COLO668 (cell line): Measurements from ENCODE around the gene SULF2.
"Not testable (repeated sequence)": the region's sequence is repeated elsewhere in the genome, so short reads cannot be mapped to it uniquely, and the experiment has no call there.

ENCODE experiments used
- DNase-seq: peaks from one replicate; lab custom pipeline; 2025; ENCODE audit not compliant: unreplicated experiment; lab: John Stamatoyannopoulos, UW

The SULF2 gene

GRCh38 chr20:47785311-47785853 is at the start of gene SULF2:
Gene SULF2 (minus strand): TSS chr20:47785481. CDS start chr20:47757363, 28,118 bp downstream.
- DNase-seq, result peak; percentile 9

GRCh38 chr20:47831675-47832074 is 46.4 kb upstream of the SULF2 start:
- DNase-seq, result not testable (repeated sequence)

- not testable (repeated sequence) for DNase-seq
Observed at GRCh38 chr20:47826716-47827115, 41.4 kb upstream of the SULF2 start.

GRCh38 chr20:47826006-47826405 is 40.7 kb upstream of the SULF2 start:
- DNase-seq, result not testable (repeated sequence)

- DNase-seq, result peak; percentile 31
Observed at GRCh38 chr20:47825011-47825762, 39.9 kb upstream of the SULF2 start.

- not testable (repeated sequence) for DNase-seq
Observed at GRCh38 chr20:47823941-47824340, 38.7 kb upstream of the SULF2 start.

GRCh38 chr20:47821481-47822100 is 36.3 kb upstream of the SULF2 start:
- DNase-seq, result no peak

GRCh38 chr20:47818996-47819609 is 33.8 kb upstream of the SULF2 start:
- no peak for DNase-seq

- DNase-seq, result no peak
Observed at GRCh38 chr20:47818466-47818865, 33.2 kb upstream of the SULF2 start.

GRCh38 chr20:47818016-47818415 is 32.7 kb upstream of the SULF2 start:
- no peak for DNase-seq

- DNase-seq, result no peak
Observed at GRCh38 chr20:47817573-47817972, 32.3 kb upstream of the SULF2 start.

- DNase-seq, result no peak
Observed at GRCh38 chr20:47816487-47817451, 31.5 kb upstream of the SULF2 start.

GRCh38 chr20:47815866-47816265 is 30.6 kb upstream of the SULF2 start:
- no peak for DNase-seq

GRCh38 chr20:47815416-47815806 is 30.1 kb upstream of the SULF2 start:
- no peak for DNase-seq

GRCh38 chr20:47814632-47815415 is 29.5 kb upstream of the SULF2 start:
- DNase-seq, result no peak

- no peak for DNase-seq
Observed at GRCh38 chr20:47810721-47811347, 25.6 kb upstream of the SULF2 start.

- no peak for DNase-seq
Observed at GRCh38 chr20:47810116-47810677, 24.9 kb upstream of the SULF2 start.

- no peak for DNase-seq
Observed at GRCh38 chr20:47809161-47809960, 24.1 kb upstream of the SULF2 start.
